ENCODE results near the gene SLC16A3. TPM values are rescaled to one million over a fixed set of nuclear protein-coding genes. Genes with fewer than 3 reads are reported as not detected.
"Not testable (repeated sequence)": the region's sequence is repeated elsewhere in the genome, so short reads cannot be mapped to it uniquely, and the experiment has no call there.

The SLC16A3 gene
- total and polyA plus RNA-seq, 10 of the 15 experiments (the other 5 are each of a cell fraction or from before 2014, with no cell fraction given): 0.10 to 46.5 (median 8.0) TPM

GRCh38 chr17:82188001-82188961, 40.6 kb upstream of the SLC16A3 start:
- FAIRE-seq: no peak

GRCh38 chr17:82193050-82193449, 35.8 kb upstream of the SLC16A3 start:
- ATAC-seq; H3K4me1 ChIP-seq (ENCODE audit: control insufficient read depth, insufficient read depth, low read length); H3K27ac ChIP-seq (ENCODE audit: control insufficient read depth, insufficient read depth); H4K20me1 ChIP-seq (ENCODE audit: control insufficient read depth, insufficient read depth); H3K9ac ChIP-seq (ENCODE audit: control insufficient read depth, insufficient read depth, low read length); BruUV-seq (replicated peaks); FAIRE-seq; in situ Hi-C loops (cut with MboI); H3K36me3 ChIP-seq (ENCODE audit: control insufficient read depth in 2 of 2, insufficient read depth in 2 of 2, low read length in 1 of 2); POLR2A ChIA-PET; H3K27me3 ChIP-seq (replicated peaks in 1 of 2; ENCODE audit: control insufficient read depth in 2 of 2, insufficient read depth in 2 of 2, low read length in 1 of 2); H3K9me3 ChIP-seq (replicated peaks; ENCODE audit: control insufficient read depth, insufficient read depth, low read length); H3K4me3 ChIP-seq; H3K4me2 ChIP-seq (ENCODE audit: control insufficient read depth, insufficient read depth); RAD21 ChIA-PET (ENCODE audit: unreplicated experiment); H2AFZ ChIP-seq (ENCODE audit: control insufficient read depth, low read depth, low read length); SMC1A ChIA-PET (ENCODE audit: uncharacterized antibody, unreplicated experiment); CTCF ChIA-PET; H3K79me2 ChIP-seq (ENCODE audit: control insufficient read depth, insufficient read depth, low read length); DNase-seq (ENCODE audit: low read depth, low spot score); intact Hi-C loops (cut with micrococcal nuclease; ENCODE audit: unreplicated experiment): not testable (repeated sequence)
- 88% methylated on average over 6 of the region's 6 CpGs for WGBS (ENCODE audit: insufficient coverage, insufficient replicate concordance, low lambda C conversion rate, missing lambda C conversion rate)

More at GRCh38 chr17:82188001-82188961, 40.6 kb upstream of the SLC16A3 start:
- no TSS peak for BruUV-seq (replicated peaks)
- SMC1A ChIA-PET (ENCODE audit: uncharacterized antibody, unreplicated experiment): no interaction called here
- DNase-seq (ENCODE audit: low read depth, low spot score) (no peak), ATAC-seq (no peak)
- Histone ChIP-seq H3K4me2 (ENCODE audit: control insufficient read depth, insufficient read depth) (no peak overlapping the region), H3K79me2 (ENCODE audit: control insufficient read depth, insufficient read depth, low read length) (no peaks in the 10 kb centered on the region), H3K4me1 (ENCODE audit: control insufficient read depth, insufficient read depth, low read length) (no peaks in the 10 kb centered on the region), H3K9me3 (replicated peaks; ENCODE audit: control insufficient read depth, insufficient read depth, low read length) (no peaks in the 10 kb centered on the region), H4K20me1 (ENCODE audit: control insufficient read depth, insufficient read depth) (no peaks in the 10 kb centered on the region), H2AFZ (ENCODE audit: control insufficient read depth, low read depth, low read length) (no peak overlapping the region), H3K4me3 (no peak overlapping the region), H3K36me3 (ENCODE audit: control insufficient read depth in 2 of 2, insufficient read depth in 2 of 2, low read length in 1 of 2) (no peaks in the 10 kb centered on the region; a peak in 1 of 4 replicates), H3K27ac (ENCODE audit: control insufficient read depth, insufficient read depth) (no peak overlapping the region), H3K27me3 (replicated peaks in 1 of 2; ENCODE audit: control insufficient read depth in 2 of 2, insufficient read depth in 2 of 2, low read length in 1 of 2) (no peaks in the 10 kb centered on the region), H3K9ac (ENCODE audit: control insufficient read depth, insufficient read depth, low read length) (no peak overlapping the region)
- 87% methylated on average over 26 of the region's 26 CpGs for WGBS (ENCODE audit: insufficient coverage, insufficient replicate concordance, low lambda C conversion rate, missing lambda C conversion rate)
- intact Hi-C loops (cut with micrococcal nuclease; ENCODE audit: unreplicated experiment) (no loop called here), in situ Hi-C loops (cut with MboI) (no loop called here)
- CTCF ChIA-PET: interaction anchor here (0.7 kb wide), 1 partner anchor 10 kb away, joined by 3 read pairs; no protein-coding TSS in a partner anchor
- POLR2A ChIA-PET: no interaction called here
- TF ChIP-seq PBX3 (IDR thresholded peaks at IDR 0.05; ENCODE audit: insufficient replicate concordance, low read depth, low read length) (no peak), GATAD2B (conservative IDR thresholded peaks at IDR 0.05; ENCODE audit: low read depth) (no peak), IRF3 (IDR thresholded peaks at IDR 0.05) (no peak), CREM (IDR thresholded peaks at IDR 0.05; ENCODE audit: low read depth) (no peak), KLF5 (IDR thresholded peaks at IDR 0.05; ENCODE audit: partially characterized antibody) (no peak), NFIC (IDR thresholded peaks at IDR 0.05; ENCODE audit: low read depth, low read length) (no peak), EGR1 (IDR thresholded peaks at IDR 0.05; ENCODE audit: borderline replicate concordance in 1 of 2, low read depth in 2 of 2, low read length in 2 of 2) (no peak), TCF12 (IDR thresholded peaks at IDR 0.05; ENCODE audit: low read depth, low read length) (no peak), SMARCA5 (IDR thresholded peaks at IDR 0.05) (no peak), IKZF1 (conservative IDR thresholded peaks at IDR 0.05) (no peak), RAD51 (IDR thresholded peaks at IDR 0.05) (no peak), RUNX3 (IDR thresholded peaks at IDR 0.05; ENCODE audit: low read length) (no peak), MTA2 (IDR thresholded peaks at IDR 0.05; ENCODE audit: low read depth) (no peak), CBFB (IDR thresholded peaks at IDR 0.05; ENCODE audit: low read depth) (no peak), ZNF207 (IDR thresholded peaks at IDR 0.05; ENCODE audit: borderline replicate concordance) (no peak), LARP7 (IDR thresholded peaks at IDR 0.05) (no peak), RELA (IDR thresholded peaks at IDR 0.05; ENCODE audit: borderline replicate concordance, partially characterized antibody) (no peak)
- RAD21 ChIA-PET (ENCODE audit: unreplicated experiment): no interaction called here
